ENCODE measurements around the gene ZNF423.

GRCh38 chr16:49472598-49472997 is 383.3 kb downstream of the ZNF423 start:
- TF ChIP-seq, protein P1, sequence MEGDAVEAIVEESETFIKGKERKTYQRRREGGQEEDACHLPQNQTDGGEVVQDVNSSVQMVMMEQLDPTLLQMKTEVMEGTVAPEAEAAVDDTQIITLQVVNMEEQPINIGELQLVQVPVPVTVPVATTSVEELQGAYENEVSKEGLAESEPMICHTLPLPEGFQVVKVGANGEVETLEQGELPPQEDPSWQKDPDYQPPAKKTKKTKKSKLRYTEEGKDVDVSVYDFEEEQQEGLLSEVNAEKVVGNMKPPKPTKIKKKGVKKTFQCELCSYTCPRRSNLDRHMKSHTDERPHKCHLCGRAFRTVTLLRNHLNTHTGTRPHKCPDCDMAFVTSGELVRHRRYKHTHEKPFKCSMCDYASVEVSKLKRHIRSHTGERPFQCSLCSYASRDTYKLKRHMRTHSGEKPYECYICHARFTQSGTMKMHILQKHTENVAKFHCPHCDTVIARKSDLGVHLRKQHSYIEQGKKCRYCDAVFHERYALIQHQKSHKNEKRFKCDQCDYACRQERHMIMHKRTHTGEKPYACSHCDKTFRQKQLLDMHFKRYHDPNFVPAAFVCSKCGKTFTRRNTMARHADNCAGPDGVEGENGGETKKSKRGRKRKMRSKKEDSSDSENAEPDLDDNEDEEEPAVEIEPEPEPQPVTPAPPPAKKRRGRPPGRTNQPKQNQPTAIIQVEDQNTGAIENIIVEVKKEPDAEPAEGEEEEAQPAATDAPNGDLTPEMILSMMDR (IDR thresholded peaks at IDR 0.05): no peak
- TF ChIP-seq POLR2A (IDR thresholded peaks at IDR 0.05): no peak

Data from Peyer's patch (tissue), 4 donors.